SKM-1 (cell line): ENCODE results near the gene VSTM4.

Source experiments
- DNase-seq: peaks from one replicate; lab custom pipeline; 2025; ENCODE audit not compliant: unreplicated experiment; lab: John Stamatoyannopoulos, UW

VSTM4 gene

DNA sequence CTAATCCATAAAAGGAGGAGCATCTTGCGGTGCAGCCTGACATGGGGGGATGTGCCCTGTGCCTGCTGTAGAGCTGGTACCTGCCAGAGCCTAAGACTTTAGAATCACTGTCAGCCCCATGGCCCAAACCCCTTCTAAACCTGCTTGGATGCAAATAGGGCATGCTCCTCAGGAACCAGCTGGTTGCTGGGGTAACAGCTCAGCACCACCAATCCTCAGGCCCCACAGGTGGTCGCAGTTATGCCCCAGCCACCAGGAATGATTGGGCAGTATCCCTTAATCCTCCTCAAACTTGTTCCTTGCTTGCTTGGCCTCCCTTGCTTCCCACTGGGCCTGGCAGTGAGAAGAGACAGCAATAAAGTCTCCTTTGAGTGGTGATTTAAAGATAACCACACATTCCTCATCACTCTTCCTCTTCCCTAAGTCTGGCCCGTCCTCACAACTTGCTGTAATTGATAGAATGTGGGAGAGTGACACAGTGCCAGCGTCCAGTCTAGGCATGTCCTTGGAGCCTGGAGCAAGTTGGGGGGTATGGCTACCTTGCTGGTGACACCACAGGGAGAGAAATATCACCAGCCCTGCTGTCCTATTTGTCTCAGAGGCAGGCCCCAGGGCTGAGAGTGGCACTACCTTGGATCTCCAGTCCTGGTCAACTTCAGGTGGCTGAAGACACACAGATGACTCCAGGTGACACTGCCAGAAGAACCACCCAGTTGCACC is 43.0 kb downstream of the VSTM4 start:
- no peak for DNase-seq

DNA sequence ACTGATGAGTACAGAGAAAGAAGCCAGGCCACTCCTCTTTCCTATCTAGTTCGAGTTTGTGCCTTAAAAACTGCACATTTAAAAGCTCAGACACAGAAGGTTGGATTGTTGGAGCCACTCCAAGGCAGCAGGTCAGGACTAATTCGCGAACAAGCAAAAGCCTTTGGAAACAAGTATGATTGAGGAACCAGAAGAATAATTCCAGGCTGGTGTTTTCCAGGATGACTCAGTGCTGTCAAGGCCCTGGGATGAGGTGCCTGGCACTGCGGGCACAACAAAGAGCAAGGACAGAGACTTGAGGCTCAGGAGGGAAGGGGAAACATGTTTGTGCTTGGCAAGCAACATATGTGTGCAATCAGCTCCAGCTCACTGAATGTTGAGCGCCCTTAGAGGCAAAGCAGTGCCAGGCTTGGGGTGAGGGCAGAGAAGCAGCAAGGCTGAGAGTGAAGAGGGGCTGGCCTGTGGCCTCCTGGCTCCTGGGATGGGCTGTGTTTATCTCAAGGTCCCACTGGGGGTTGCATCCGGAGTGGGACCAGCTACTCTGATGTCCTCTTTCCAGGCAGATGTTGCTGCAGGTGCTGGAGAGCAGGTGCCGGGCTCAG is 44.1 kb downstream of the VSTM4 start:
- DNase-seq: no peak

DNA sequence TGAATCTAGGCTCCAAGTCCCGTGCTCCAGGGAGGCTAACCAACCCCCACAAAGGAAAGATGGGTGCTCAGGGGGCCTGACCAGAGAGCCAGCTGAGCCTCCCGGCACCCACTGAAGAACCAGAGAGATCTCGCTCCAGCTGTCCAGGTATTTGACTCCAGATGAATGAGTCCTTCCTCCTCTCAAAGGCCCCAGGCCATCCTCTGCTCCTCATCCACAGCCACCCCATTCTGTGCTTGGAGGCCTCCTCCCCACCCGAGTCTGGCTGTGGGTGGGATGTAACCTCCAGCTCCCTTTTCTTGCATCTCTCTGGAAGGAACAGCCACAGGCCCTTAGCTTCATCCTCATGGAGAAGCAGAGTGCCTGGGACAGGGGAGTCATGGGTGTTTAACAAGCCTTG is 44.6 kb downstream of the VSTM4 start:
- no peak for DNase-seq

DNA sequence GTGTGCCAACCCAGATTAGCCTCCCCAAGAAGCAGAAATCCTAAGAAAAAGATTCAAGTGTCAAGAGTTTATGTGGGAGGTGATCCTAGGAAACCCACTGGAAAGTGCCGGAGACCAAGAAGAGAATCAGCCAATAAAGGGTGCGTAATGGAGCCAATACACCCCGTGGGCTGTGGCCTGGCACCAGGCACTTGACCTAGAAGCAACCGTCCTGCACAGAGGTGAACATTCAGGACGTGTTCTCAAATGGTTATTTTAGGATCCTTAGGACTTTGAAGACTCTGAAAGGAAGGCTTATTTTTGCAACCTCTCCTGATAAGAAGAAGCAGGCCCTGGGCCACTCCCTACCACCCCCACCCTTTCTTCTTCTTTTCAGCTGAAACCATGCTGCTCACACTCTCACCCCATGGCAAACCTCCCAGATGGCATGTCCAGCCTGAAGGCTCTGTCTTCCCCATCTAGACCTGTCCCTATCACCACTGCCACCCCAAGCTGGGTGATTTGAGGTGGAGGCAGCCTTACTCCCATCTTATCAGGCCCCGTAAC is 46.6 kb downstream of the VSTM4 start:
- DNase-seq: no peak

DNA sequence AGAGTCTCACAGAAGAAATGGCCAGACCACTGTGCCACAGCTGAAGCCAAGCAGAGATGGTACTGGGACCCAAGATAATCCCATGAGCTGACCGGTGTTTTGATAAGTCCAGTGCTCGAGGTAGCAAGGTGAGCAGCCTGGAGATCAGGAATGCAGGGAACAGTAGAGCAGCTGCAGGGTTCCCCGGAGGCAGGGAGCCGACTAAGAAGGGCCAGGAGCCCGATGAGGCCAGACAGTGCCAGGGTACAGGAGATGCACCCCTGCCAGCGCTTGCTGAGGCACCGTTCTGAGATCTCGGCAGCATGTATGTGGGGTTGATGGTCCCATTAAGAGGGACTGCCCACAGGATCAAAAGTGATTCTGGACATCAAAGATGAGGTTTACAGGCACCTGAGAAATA is 47.1 kb downstream of the VSTM4 start:
- no peak for DNase-seq

DNA sequence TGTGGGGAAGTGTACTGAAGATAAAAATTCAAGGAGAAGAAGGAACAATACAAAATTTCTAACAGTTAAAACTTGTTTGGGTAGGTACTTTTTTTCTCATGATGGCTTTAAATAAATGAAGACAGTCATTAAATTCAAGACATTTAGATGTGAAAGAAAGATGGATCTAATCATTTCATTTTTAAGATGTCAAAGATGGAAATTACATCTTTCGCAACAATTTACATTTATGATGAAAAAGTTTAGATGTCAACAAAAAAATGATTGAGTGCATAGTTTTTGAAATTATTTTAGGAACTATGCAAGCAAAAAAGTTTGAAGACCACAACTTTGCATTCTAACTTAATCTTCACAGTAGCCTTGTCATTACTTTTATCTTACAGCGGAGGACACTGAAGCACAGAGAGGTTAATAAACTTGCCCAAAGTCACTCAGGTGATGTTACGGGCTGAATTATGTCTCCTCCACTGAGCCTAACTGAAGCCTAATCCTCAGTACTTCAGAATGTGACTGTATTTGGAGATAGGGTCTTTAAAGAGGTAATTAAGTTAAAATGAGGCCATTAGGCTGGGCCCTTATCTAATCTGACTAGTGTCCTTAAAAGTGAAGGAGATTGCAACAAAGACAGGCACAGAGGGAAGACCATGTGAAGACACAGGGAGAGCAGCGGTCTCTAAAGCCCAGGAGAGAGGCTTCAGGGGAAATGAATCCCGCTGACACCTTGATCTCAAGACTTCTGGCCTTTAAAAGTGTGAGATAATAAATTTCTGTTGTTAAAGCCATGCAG is 48.2 kb downstream of the VSTM4 start:
- no peak for DNase-seq

DNA sequence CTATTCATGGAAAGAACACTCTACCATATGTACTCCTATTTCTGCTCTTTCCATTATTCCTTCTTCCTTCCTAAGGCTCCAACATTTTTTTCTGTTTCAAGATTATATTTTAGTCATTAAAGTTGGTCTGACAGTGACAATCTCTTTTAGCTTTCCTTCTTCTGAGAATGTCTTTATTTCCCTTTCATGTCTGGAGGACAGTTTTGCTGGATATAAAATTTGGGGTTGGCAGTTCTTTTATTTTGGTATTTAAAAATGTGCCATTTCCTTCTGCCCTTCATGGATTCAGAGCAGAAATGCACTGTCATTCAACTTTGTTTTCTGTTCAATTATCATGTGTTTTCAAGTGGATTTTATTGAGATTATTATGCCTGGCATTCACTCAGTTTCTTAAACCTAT is 53.1 kb downstream of the VSTM4 start:
- no peak for DNase-seq

DNA sequence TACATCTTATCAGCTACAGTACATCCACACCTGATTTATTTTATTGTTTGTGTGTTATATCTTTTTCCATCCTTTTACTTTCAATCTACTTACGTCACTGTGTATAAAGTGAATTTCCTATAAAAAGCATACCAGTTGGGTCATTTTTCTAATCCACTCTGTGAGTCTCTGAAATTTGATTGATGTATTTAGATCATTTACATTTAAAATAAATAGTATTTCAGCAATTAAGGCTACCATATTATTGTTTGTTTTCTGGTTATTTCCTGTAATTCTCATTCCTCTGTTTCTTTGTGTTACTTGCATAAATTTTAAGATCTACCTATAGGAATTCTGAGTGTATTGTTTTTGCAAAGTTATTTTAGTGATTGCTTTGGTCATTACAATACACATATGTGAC is 53.7 kb downstream of the VSTM4 start:
- no peak for DNase-seq

DNA sequence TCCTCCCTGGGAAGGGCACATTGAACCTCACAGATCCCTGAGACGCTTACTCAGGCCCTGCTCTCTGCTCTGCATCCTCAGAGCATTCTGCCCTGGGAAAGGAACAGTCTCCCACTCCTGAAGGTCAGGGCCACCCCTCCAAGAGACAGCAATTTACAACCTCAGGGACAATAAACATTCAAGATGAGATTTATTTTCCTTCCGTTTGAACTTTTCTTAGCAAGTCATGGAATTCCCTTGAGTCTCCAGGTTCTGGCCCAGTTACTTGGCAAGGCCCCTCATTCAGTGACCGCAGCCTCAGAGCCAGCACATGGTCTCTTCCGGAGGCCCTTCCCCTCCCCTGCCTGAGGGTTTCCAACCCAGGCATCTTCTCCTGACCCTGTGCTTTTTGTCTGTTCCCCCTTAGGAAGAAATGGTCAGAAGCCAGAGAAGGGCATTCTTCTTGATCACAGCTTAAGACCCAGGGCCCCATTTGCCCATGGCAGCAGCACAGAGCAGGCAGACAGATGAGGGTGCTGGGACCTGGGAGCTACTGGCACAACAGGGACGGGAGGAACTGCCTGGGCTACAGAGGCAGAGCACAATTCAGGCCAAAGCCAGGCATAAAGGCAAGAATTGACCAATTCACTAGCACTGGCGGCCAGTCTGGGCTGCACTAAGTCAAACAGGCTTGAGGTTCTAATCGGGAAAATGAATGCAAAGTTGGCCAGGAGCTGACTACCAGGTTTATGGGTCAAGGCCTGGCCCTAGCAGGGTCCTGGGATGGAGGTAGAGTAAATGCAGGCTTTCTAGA is 56.7 kb downstream of the VSTM4 start:
- DNase-seq: no peak

DNA sequence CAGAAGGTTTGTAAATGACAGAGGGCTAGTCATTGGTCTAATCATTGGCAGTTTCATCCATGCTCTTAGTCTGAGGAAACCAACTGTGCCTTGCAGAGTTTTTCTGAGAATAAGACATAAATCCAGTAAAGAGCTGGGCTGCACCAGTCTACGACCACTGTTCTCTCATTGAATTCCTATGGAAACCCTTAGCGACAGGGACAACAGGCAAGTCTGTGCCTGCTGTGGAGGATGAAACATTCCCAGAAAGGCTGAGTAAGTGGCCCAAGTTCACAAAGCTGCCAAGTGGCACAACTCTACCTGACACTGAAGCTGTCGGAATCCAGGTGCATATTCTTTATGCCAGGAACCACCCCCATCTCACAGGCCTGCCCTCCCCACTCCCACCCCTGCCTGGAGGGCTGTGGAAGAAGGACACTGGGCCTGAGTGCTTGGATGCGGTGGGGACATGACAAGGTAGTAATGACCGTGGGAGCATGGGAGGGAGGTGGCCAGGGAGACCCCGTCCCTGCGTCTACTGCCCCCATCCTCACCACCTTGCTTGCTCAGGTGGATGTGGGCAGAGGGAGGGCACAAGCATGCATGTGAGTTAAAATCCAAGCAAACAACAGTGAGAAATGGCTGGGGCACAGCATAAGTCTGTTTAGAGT is 58.0 kb downstream of the VSTM4 start:
- no peak for DNase-seq

DNA sequence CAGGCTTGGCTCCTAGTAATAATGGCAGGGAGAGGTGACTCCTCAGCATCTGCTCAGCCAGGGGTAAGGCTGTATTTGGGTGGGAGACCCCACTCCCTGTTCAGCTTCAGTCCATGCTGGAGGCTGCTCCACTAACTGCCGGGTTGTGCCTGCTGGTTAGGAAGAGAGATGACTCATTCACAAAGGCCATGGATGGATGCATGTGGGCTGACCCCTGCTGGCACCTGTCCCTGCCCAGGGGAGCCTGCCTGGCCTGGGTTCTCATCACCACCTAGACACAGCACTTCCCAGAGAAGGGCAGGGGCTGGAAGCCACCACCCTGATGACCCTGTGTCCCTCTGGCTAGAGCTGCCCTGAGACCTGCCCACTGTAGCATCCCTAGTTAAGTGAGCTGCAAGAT is 59.0 kb downstream of the VSTM4 start:
- DNase-seq: no peak

DNA sequence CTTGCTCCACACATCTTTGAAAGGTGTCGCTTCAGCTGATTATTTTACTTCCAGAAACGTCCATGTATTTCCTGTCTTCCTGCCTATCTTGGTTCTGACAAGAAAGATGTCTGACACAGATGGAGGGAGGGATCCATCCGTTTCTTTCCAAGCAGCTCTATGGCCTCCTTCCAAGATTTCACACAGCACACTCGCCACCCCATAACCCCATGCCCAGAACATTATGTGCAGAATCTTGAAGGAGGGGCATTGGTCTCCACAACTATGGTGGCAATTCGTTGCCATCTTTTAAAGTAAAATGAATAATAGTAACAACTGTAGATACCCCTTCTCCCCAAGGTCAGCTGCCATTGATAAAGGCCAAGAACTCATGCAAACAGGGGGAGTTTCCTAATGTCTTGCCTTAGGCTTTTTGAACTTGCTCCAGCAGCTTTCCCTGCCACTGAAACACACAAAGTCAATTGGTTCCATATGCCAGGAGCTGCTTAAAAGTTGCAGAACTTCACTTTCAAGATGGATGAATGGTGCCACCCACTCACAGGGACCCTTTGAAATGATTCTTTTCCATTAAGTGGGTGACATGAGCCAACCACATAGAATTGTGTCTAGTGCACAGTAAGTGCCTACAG is 60.0 kb downstream of the VSTM4 start:
- DNase-seq: no peak

DNA sequence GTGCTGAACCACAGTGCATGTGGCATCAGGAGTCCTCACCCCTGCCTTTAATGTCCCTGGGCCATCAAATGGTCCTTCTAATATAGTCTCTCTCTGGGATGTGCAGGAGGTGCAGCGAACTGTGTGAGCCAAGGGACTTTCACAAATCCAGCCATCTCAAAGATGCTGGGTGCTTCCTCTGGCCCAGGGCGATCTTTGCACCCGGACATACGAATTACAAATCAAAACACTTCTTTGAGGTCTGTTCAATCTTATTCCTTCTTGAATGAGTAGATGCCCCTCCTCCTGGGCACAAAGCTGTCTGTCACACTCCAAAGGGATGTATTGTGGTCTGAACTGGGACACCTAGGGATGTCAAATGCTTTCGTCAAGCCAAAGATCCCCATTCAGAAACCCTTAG is 60.6 kb downstream of the VSTM4 start:
- no peak for DNase-seq

DNA sequence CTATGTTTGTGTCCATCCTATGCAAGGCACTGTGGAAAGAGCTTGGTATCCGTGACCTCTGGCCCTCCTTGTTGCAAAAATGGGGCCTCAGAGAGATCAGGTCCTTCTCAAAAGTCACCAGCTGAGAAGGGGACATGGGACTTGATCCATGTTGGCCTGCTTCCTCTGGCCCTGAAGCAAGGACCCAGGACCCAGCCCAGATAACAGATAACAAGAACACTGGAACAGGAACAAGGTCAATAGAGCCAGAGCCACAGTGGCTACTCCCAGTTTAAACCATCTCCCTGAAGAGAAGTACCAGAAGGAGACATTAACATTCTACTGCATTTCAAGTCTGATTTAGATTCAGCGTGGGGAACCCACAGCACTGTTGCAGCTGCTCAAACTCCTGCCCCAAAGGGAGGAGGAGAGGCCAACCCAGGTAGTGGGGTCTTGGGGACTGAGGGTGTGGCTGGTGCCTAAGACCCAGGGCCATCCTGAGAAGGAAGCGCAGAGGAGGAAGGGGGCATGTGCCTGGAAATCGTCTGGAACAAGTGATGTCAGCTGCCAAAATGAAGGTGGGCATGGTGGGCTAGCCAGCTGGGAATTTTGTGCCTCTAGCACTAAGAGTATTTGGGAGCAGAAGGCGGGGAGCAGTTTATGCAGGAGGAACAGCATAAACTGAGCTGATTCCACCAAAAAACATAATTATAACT is 61.2 kb downstream of the VSTM4 start:
- DNase-seq: no peak

DNA sequence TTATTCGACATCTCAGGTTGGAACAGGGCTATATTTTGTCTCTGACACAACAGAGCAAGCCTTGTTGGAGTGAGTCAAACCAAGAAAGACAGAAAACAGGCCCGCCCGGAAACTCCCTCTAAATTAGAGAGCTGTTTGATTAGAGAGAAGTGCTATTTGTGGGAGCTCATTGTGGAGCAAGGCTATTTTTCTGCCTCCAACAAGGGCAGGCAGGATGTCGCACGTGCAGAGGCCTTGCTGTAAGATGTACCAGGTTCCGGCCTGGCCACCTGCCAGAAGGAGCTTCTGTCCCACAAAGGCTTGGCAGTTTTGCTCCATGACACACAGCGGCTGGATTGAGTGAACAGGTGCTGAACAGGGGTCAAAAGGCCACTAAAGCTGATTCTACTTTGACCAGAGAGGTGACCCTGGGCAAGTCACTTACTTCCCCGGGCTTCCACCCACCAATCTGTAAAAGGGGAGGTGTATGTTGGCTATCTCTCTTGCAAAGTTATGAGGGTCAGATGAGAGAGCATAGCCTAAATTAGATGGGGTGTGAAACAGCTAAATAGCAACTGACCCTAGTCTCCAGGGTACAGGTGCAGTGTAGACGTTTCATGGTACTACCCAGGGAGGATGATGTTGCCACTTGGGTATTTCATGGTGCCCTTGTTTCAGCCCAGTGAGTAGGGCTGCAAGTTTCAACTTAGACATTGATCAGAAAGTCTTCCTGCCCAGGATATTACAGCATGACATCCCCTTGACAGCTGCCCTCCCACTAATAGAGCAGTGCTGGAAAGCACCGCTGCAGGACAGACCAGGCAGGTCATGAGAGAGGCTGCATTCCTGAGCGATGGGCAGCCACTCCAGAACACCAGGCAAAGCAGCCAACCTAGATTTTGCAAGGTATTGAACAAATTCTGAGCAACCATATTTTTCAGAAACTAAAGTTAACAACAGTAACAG is 62.0 kb downstream of the VSTM4 start:
- DNase-seq: no peak

DNA sequence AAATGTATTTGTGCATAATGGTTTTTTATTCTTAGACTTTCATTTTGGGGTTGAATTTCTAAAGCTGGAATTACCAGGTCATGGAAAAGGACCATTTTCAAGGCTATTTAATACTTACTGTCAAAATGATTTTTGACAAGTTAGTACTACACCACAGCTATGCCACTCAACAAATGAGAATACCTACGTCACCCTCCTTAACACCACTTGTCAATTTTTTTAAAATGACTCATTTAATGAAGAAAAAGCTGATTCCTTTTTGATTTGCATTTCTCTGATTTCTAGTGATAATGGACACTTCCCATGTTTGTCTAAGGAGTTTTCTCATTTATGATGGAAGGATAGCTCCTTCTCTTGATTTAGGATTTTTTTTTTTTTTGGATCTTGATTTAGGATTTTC is 63.3 kb downstream of the VSTM4 start:
- no peak for DNase-seq

DNA sequence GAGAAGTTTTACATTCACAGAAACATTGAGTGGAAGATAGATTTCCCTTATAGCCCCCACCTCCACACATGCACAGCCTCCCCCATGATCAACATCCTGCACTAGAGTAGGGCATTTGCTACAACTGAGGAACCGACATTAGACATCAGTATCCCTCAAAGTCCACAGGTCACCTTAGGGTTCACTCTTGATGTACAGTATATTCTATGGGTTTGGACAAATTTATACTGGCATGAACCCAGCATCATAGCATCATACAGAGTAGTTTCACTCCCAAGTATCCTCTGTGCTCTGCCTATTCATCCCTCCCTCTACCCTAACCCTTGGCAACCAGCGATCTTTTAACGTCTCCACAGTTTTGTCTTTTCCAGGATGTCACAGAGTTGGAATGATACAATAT is 64.4 kb downstream of the VSTM4 start:
- DNase-seq: no peak

DNA sequence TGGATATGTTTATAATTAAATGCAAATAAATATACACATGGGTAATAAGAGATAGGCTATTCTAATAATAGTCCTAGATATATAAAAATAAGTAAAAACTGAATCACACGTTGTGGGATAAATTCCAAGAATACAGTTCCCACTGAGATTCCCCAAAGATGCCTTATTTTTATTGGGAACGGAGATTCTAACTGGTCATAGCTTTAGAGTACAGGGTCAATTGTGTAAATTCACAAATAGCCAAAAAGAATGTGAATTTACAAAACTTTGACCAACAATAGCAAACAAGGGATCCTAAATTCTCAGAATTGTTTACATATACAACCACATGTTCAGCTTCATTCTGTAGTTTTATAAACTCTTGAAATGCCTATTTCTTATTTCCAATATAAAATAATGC is 65.0 kb downstream of the VSTM4 start:
- DNase-seq: no peak

DNA sequence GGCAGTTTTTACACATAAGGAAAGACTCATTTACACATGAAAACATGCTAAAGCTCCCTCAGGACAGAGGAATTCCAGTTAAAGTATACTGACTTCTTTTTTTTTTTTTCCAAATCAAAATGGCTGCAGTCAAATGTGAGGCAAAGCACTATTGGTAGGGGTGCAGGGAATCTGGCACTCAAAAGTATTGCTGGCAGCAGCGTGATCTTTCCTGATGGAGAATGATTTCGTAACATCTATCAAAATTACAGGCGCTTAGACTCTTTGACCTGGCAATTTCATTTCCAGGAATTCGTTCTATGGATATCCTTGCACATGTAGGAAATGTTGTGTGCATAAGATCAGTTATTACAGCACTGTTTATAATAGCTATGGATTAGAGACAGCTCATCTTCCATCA is 65.7 kb downstream of the VSTM4 start:
- DNase-seq: no peak
